Measurements from ENCODE around the gene CAMK2G.
A peak's percentile ranks its signal among the peaks of the same experiment; 100 is the strongest.
"Not testable (repeated sequence)": the region's sequence is repeated elsewhere in the genome, so short reads cannot be mapped to it uniquely, and the experiment has no call there.

CAMK2G gene

GRCh38 chr10:73874267-73875138, at the start of gene CAMK2G:
Gene CAMK2G (minus strand): TSS chr10:73874555. CDS start chr10:73874461, 94 bp downstream.
- peak; percentile 64 for DNase-seq

DNA sequence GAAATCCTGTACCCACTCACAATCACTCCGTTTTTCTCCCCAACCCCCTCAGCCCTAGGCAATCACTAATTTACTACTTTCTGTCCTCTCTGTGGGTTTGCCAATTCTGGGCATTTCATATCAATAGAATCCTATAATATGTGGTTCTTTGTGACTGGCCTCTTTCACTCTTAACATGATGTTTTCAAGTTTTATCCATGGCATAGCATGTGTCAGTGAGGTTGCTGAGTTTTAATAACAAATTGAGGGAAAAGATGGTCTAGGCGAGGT, 48.4 kb upstream of the CAMK2G start:
- no peak for DNase-seq

DNA sequence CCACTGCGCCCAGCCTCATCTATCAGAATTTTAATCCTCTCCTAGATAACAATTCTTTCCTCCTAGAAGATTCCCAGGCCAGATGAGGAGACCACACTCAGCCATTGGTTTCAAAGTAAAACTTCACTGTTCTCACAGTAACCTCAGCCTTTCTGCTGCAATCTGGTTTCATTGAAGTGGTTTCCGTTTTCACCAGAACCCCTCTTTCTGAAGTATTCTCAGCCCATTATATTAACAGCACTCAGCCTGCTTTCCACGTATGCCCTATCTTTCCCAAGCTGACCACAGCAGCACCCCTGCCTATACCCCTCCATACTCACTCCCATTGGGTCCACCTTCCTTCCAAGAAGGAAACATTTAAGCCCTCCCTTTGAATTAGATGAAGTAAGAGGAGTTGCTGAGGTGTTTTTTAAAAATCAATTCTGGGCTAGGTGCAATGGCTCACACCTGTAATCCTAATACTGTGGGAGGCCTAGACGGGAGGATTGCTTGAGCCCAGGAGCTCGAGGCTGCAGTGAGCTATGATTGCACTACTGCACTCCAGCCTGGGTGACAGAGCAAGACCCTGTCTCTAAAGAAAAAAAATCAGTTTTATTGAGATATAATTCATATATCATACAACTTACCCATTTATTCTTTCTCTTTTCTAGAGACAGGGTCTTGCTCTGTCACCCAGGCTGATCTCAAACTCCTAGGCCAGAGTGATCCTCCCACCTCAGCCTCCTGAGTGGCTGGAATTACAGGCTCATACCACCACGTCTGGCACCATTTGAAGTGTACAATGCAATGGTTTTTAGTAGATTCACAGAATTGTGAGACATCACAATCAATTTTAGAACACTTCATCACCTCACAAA, 47.9 kb upstream of the CAMK2G start:
- DNase-seq, result no peak

DNA sequence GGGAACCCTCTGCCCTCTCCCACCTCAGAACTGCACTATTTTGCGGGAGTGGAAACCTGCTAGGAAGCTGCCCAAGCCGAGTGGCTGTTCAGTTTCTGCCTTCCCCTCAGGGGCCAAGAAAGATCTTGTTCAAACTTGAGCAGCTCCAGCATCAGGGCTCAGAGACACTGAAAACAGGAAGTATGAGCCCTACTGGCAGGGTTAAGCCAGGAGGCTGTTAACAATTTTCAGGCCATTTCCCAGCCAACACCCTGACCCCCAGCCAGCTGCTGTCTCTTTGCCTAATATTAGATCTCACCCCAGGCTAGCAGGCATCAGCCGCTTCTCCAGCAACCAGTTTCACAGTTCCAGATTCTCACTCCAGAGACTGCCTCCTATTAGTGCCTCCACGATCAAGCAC, 45.7 kb upstream of the CAMK2G start:
- DNase-seq, result no peak

GRCh38 chr10:73919481-73919880, 45.1 kb upstream of the CAMK2G start:
- not testable (repeated sequence) for DNase-seq

DNA sequence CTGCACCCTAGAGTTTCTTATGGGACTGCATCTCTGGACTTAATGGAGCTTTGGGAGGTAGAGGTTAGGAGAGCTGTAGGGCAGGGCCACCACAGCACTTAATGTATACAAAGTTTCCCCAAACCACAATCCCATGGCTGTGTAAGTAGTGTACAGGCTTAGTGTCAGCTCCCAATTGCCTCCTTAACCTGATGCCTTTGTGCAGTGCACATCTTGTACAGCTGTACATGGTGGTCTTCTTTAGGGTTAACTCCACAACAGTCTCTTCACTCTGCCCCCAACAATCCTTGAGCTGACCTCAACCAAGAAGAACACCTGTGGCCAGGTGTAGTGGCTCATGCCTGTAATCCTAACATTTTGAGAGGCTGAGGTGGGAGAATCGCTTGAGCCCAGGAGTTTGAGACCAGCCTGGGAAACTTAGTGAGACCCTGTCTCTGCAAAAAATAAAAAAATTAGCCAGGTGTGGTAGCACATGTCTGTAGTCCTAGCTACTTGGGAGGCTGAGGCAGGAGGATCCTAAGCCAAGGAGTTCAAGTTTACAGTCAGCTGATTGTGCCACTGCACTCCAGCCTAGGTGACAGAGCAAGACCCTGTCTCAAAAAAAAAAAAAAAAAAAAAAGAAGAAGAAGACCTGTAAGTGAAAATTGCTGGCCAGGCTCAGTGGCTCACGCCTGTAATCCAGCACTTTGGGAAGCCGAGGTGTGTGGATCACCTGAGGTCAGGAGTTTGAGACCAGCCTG, 43.4 kb upstream of the CAMK2G start:
- DNase-seq, result no peak

GRCh38 chr10:73916761-73917470, 42.6 kb upstream of the CAMK2G start:
- no peak for DNase-seq

DNA sequence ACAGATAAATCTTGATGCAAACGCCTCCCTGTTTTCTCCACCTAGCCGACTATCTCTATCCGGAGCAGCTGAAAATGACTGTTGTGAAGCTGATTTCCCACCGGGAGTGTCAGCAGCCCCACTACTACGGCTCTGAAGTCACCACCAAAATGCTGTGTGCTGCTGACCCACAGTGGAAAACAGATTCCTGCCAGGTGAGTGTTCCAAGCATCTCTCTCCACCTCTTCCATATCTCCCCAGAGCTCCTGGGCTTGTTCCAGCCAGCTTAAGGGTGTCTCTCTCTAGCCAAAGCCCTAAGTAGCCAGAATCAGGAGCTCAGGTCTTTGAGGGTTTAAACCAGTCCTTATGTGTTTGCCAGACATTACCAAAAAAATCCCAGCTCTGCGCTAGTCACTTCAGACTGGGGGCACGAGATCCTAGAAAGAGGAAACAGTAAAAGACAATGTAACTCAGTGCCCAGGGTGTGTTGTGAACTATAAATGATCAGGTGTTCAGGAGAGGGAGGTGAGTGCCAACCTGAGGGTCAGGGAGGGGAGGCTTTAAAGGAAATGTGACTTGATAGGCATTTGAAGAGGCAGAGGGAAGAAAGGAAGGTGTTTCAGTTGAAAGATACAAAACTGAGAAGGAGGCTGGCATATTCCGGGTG, 41.0 kb upstream of the CAMK2G start:
- no peak for DNase-seq

GRCh38 chr10:73914036-73914435, 39.7 kb upstream of the CAMK2G start:
- no peak for DNase-seq

DNA sequence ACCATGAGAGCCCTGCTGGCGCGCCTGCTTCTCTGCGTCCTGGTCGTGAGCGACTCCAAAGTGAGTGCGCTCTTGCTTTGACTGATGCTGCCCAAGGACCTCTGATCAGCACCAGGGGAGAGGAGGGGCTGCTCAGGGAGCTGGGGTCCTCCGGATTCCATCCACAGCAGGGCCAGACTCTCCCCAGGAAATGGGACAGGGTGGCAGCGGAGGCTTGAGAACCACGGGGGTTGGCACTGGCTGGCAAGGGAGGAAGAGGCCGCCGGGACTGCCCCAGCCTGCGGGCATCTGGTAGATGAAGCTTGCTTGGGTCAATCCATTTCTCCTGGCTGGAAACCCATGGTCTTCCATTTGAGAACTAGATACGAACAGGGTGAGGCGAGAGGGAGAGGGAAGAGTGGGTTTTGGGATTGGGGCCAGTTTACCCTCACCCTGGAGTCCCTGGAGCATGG, 37.2 kb upstream of the CAMK2G start:
- DNase-seq, result no peak

- DNase-seq, result peak; percentile 19
These were observed 36.6 kb upstream of the CAMK2G start, which contains the start of gene PLAU for GRCh38 chr10:73910764-73911552. Gene PLAU (plus strand): TSS chr10:73911132. CDS start chr10:73911556, 424 bp downstream.

- DNase-seq, result no peak
These were observed 36.0 kb upstream of the CAMK2G start for GRCh38 chr10:73910401-73910763.

DNA sequence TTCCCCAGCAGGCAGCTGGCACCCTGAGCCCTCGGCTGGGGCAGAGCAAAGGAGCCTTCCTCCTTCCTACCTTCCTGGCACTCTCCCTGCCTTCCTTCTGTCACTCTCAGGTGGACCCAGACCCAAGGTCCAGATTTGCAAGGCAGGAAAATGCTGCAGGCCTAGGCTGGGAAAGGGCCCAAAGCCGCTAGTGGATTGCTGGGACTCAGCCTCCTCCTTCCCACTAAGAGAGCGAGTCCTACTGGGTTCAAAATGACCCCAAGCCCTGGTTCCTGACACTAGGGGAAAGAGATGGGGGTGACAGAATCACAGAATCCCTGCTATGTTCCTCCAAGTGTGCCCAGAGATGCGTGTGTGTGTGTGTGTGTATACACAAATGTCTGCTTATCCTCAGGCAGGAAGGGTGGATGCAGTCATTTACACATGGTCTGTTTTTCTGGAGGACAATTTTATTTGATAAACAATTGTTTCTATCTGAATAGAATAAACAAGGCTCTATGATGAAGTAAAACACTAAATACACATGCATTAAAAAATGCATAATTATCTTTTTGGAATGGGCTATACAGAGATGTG, 35.3 kb upstream of the CAMK2G start:
- DNase-seq, result no peak

DNA sequence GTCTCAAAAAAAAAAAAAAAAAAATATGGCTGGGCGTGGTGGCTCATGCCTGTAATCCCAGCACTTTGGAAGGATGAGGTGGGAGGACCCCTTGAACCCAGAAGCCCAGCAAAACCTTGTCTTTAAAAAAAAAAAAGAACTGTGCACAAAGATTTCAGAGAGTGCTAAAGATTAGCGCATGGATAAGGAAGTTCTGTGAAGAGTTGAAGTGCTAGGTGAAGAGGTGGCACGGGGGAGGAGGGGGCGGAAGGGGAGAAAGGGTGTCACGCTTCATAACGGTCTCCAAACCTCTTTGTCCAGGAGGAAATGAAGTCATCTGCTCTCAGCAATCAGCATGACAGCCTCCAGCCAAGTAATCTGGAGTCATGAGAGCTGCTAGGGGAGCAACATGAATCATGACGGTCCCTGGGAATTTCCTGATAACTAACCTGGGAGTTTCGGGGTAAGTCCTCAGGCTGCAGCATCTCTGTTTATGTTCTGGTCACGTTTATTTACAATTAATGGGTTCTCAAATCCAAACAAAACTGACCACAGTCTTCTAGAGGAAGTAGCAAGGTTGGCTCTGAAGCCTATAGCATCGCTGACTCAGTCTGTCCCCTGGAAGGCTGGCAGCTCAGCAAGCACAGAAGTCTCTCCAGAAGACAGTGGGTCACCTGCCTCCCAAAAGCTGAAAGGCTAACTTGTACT, 34.6 kb upstream of the CAMK2G start:
- DNase-seq, result no peak

DNA sequence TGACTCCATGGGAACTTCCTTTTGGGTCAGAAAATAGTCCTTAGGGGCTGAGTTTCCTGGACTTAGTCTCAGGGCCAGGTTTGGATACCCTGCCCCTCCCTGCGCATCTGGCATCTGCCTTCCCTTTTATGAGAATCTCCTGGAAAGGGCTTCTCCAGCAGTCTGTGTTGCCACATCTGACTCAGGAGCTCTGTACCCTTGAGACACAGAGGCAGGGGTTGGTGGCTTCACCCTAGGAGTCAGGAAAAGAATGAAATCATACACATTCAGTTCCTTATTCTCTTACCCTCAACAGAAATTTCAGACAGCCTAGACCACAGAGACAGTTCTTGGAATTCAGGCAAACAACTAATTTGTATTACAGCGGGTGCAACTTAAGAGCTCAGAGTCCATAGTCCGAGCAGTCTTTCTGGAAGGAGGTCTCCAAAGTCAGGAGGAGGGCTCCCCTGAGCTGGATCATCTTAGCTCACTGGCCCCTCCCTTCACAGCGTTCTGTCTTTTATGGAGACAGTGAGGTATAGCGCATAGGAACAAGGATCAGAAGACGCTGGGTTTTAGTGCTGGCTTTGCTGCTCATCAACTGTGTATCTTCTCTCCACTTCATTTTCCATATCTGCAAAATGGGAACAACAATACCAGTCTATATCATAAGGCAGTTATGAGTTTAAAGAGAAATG, 33.6 kb upstream of the CAMK2G start:
- no peak for DNase-seq

DNA sequence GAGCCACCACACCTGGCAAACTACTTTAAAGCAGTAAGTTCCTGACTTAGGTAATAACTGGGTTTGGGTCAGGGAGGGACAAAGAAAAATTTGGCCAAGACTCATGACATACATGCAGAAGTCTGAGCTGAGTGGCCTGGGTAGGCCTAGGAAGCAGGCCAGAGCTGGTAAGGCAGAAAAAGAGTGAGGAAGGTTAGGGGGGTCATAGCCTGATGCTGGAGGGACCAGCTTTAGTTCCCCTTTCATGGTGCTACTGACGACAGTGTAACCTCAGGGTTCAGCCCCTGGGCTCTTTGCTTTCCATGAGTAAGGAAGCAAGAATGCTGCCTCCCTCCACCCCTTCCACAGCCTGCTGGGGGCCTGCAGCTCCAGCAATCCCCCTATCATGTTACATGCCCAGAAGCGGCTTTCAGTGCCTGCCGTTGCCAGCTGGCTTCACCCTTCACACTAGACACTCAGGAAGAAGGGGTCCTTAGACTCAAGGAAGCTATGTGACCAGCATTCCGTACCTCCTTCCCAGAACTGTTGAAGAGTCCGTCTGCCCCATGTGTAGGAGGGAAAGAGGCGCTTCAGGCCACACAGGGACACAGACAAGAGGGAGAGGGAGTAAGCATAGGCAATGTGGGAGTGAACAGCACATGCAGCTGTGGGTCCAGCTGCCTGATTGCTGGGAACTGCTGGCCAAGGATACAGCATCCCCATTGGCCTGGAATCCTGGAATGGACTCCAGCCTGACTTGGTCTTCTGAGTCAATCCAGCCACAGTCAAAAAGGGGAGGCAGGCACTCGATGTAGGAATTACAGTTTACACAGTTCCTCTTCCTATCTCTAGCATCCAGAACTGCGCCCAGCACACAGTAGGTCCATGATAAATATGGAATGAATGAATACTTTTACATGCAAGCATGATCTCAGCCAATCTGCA, 32.4 kb upstream of the CAMK2G start:
- peak; percentile 65 for DNase-seq

GRCh38 chr10:73905256-73906020, 31.1 kb upstream of the CAMK2G start:
- DNase-seq, result no peak

- DNase-seq, result no peak
These were observed 28.0 kb upstream of the CAMK2G start for GRCh38 chr10:73902351-73902750.
